HS-5 (cell line): Measurements from ENCODE around the gene TIMD4.

Experiments
- DNase-seq: peaks from one replicate; pipeline ENCODE4 v3.0.0-alpha.2; 2012; ENCODE audit warnings: low read depth

Gene TIMD4

DNA sequence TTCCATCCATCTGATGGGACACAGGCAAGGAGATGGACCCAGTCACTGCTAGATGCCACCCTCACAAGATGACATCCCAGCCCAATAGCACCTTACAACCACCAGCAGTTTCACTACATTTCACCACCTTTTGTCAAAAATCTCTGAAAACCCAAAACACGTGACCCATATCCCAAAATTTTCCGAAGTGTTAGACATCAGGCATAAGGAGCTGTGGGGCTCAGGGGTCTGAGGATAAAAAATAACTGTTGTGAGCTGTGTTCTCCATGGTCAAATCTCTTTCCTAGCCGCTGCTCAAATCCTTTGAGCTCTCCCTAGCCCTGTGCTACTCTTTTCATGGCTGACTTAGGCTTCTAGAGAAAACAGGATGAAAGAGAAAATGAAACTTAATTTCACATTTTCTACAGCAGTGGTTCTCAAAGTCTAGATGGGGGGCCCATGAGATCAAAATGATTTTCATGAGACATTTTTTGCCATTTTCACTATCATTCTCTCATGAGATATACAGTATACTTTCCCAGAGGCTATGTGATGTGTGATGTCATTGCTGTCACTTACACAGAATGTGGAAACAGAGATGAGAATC is 40.7 kb downstream of the TIMD4 start:
- no peak for DNase-seq

DNA sequence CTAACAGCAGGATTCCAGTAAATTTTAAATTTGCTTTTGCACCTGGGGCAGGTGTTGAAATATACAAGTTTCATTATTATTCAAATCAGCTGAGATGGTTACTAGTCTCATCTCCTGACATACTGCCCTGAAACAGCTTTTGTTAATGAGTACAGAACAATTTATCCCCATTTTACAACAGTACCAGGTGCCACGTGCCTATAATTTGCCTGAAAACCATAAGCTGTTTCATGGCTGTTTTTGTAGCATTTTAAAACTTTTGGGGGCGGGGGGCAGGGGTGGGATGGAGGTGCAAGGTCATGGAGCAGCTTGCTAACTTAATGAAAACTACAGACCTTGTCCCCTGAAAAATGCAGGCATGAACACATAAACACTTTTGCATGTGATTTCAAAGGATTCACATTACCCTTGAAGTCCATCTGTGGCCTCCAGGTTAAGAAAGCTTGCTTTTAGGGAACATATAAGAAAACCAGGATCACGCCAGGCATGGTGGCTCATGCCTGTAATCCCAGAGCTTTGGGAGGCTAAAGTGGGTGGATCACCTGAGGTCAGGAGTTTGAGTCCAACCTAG is 42.1 kb downstream of the TIMD4 start:
- no peak for DNase-seq

DNA sequence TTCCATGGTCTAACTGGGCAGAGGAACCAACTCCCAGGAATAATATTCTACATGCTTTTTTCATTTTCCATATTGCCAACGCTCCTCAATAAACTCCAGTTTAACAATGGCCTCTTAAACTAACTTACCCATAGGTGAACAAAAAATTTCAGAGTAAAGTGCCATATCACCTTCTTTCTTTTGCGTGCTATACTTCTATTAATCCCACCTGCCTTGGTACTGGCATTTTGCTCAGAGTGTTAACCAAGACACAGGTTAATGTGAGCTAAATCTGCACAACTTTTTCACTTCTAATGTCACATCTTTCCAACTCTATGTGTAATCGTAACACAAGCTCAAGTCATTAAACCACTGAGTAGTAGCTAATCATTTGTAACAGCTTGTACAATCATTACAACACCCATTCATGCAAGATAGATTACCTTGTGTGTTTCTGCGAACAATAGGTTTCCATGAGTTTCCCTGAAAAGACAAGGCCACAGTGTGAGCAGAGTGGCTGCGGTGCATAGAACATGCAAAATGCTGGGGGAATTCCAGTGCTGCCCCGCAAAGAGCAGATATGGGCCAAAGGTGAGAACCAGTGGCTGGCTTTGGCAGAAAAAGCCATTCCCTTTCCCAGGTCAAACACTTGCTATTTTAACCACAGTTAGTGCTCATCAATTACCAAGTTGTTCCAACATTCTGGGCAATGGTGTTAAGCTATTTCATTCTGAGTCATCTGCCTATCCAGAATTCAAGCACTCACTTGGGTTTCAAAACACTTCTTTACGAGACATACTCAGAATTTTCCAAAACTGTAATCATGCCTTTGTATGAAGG is 42.8 kb downstream of the TIMD4 start:
- DNase-seq, result no peak

DNA sequence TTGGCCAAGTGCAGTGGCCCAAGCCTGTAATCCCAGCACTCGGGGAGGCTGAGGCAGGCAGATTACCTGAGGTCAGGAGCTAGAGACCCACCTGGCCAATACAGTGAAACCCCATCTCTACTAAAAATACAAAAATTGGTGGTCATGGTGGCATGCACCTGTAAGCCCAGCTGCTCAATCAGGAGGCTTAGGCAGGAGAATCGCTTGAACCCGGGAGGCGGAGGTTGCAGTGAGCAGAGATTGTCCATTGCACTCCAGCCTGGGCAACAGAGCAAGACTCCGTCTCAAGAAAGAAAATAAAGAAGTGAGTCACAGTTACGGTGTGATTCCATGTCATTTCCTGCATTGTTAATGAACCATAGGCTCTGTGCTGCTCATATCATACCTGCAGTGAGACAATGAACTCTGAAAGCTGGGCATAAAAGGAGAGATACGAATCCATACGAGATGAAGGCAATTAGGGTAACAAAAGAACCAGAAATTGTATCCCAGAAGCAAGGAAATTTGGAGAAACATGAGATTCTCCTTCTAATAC is 44.6 kb downstream of the TIMD4 start:
- no peak for DNase-seq

DNA sequence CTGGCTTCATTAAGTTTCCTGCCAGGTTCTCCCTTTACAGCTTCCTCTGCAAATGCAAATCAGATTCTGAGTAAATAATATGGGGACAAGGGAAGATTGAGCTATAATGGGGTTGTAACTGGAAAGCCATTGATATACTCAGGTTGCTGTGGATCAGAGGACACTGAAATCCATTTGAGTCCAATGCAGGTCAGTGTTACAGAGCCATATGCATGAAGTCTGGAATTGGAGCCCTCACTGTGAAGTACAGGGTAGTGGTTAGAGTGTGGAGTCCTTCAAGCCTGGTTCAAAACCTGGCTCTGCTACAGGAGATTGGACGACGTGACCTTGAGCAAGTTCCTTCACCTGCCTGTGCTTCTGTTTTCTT is 48.7 kb downstream of the TIMD4 start:
- no peak for DNase-seq

DNA sequence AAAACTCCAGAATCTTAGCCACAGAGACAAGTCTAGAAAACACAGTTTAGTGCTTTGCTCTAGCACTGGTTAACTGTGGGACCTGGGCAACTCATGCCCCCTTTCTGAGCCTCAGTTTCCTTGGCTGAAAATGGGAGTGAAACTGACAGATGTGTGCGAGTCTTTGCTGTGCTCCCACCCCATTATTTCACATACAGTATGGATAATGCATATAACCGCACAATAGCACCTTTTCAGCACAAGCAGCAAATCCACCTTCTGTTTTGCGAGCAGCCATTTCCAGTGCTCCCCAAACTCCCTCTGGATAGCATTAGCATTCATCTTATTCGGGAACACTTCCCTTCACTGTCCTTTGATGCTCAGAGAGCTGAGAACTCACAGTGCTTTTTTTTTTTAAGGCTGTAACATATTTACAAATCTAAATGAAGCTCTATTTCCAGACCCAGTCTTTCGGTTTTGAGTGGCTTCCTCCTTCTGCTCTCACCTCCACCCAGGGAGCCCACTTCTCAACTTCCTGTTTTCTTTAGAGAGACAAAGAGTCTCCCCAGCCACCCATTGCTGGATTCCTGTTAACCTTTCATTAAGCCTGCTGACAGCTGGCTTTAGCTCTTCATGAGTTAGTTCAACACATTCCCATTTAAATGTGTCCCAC is 49.2 kb downstream of the TIMD4 start:
- no peak for DNase-seq

DNA sequence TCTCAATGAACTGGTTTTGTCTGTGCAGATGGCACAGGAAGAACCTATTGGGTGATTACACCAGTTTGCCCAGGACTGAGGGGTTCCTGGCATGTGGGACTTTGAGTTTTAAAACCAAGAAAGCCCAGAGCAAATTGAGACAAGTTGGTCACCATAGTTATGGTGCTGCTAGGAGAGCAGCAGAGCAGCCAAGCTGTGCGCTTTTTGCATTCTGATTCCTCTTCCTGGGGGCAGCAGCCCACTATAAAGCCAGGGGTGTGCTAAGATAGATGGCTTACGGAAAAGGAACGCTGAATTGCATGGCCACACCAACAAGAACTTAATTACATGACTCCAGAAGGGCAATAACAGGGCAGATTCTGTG is 49.7 kb downstream of the TIMD4 start:
- DNase-seq, result no peak

DNA sequence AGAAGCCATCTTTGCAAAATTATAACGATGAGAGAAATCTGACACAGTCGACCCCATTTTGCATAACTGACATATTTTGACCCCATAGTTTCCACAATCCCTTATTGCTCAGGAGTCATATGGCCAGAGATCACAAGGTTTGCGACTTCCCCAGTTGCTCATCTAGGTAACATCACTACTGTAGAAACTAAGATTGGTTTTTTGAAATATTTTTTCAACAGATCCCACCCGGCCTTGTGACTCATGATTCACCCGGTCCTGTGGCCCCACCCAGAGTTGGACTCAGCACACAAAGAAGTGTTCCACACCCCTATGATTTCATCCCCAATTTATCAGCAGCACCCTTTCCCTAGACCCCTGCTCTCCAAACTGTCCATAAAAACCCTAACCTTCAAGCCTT is 50.2 kb downstream of the TIMD4 start:
- no peak for DNase-seq

DNA sequence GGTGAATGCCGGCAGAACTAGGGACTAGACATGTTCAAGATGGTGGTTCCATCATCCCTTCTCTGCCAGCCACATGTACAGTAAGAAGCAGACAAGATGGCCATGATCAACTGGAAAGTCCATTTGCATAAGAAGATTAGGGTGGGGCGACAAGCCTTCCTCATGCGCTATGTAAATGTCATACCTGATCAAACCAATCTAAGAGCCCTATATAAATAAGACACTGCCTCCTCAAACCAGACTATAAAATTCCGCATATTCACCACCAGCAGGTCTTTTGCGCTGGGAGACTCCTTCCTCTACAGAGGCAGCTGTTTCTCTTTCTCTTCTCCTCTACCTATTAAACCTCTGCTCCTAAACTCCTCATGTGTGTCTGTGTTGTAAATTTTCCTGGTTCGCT is 53.8 kb downstream of the TIMD4 start:
- no peak for DNase-seq

DNA sequence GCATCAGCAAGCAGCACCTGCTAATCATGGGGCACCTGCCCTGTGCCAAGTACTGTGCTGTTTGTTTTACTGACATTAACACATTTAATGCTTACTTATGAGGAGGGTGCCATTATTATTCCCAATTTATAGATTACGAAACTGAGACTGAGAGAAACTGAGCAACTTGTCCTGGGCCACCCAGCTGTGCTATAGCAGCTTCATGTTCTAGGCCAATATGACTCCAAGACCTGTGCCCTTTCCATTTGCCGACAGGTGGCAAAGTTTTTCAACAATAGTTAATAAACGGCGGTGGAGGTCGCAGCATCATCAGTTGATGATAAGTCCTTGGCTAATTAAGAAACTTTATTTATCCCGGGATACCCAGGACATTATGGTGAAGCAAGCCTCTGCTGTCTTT is 55.4 kb downstream of the TIMD4 start:
- DNase-seq, result no peak

DNA sequence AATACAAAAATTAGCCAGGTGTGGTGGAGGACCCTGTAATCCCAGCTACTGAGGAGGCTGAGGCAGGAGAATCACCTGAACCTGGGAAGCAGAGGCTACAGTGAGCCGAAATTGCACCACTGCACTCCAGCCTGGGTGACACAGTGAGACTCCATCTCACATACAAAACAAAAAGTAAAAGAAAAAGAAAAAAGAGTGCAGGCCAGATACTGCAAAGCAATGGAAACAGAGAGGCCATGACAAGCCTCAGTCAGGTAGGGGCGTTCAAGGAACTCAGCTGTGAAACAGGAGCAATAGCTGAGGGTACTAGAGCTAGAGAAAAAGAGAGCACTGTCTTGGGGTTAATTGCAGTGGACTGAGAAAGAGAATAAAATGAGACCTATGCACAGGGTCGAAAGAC is 56.2 kb downstream of the TIMD4 start:
- DNase-seq, result no peak

DNA sequence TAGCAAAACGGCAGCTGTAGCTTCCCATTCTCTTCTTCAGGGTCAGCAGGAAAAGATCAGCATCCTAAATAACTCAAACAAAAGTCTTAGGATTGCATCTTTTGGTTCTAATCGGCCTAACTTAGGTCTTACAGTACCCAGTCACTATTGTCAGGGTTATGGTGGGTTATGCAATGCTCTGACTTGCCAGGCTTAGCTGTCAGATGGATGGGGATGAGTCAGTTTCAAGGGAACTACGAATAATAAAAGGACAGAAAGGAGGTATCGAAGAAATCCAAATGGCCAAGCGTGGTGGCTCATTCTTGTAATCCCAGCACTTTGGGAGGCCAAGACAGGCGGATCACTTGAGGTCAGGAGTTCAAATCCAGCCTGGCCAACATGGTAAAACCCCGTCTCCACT is 66.5 kb downstream of the TIMD4 start:
- DNase-seq, result no peak

DNA sequence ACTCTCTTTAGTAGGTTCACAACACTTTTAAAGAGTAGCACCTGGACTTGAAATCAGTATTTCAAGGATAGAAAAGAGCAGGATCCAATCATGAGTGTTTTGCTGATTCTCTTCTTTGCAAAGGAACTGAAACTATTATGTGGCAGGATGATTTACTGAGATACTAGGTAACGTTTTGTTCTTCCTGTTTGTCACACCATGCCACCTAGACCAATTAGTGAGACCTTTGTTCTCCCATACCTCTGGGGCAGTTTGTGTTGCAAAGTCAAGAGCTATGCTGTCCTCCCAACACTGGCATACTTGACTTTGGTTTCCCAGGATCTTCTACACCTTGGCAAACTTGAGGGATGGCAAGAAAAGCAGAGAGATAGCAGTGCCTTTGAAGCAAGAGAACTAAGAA is 69.5 kb downstream of the TIMD4 start:
- no peak for DNase-seq

DNA sequence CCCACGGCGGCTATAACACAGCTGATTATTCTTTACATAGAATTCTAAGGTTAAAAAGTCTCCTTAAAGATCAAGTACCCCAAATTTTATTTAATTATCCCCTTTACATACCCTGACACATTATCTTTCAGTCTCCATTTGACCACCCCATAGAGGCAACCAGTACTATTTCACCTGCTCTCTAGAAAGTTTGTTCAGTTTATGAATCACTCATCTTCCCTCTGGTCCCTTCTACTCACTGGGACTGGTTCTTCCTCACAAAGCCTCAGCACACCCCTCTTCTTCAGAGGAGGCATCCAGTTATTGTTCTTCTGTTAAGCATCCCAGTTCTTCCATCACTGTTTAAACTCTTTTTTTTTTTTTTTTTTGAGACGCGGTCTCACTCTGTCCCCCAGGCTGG is 70.2 kb downstream of the TIMD4 start:
- DNase-seq, result no peak

DNA sequence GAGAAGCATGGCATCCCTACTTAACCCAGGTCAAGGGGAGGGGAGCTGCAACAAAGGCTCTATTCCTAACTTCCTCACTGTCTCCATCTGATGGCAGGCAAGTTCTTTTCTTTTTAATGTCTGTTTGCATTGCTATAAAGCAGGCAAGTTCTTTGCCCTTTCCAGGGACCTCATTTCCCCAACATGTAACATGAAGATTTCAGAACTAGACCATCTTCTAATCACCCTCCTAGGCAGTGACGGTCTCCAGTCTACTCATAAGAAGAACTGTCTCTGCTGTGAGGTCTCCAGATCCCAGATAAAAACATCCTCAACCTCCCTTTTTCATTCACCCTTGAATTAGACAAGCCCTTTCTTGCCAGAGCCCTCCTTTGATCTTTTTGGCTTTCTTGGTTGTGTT is 70.8 kb downstream of the TIMD4 start:
- DNase-seq, result no peak

DNA sequence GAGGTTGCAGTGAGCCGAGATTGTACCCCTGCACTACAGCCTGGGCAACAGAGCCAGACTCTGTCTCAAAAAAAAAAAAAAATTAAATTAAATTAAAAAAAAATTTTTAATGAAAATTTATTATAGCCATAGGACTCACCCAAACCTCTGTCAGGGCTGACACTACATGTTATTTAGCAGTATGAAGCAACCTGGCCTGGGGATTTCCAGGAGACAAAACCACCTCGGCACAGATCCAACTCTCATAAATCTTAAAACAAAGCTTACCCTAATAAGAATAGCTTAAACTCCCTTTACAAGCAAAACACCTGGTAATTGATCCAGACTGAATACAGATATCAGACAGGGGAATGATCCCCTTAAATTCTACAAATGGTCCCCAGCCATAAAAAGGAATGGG is 74.5 kb downstream of the TIMD4 start:
- DNase-seq, result no peak

DNA sequence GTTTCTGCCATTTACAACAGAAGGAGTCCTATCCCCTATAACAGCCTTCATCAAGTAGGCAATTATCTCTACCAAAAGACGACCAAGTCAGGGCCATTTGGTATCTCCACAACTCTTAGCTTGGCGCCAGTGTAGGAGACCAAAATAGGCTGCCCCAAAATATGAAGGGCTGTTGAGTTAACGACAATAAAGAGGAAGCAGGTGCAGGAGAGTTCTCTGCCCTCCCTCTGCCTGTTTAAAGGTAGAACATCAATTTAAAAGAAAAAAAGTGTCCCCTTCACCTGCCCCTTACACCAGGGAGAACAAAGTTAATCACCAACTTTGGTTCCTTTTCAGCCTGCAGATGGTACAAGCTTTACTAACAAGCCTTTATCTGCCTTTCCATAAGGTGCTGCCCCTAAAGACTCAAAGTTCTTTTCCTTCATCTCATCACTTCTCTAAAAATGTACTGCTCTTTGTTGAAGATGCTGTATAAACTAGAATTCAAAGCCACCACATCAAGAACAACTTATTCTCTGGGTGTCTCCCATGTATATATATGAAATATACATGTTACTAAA is 79.6 kb downstream of the TIMD4 start:
- DNase-seq, result no peak

DNA sequence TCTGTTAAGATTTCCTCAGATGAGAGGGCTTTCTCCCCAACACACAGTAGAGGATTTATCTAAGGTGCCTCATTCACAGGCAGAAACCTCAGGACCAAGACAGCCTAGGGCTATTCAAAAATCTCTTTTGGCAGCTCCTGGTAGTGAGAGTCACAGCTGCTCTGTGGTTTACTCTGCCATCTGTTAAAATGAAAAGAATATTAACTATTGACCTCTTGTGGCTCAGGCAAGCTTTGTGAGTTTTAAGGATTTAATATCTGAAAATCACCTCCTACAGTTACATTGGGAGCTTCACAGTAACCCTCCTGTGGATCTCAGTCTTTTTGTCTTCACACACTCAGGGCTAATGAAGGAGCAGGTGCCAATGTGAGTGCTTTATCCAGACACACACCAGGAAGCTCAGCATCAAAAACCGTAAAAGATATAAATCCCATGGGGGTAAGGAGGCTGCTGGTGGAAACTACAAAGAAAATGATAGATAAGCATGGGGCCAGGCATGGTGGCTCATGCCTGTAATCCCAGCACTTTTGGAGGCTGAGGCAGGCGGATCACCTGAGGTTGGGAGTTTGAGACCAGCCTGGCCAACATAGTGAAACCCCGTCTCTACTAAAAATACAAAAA is 83.3 kb downstream of the TIMD4 start:
- no peak for DNase-seq

DNA sequence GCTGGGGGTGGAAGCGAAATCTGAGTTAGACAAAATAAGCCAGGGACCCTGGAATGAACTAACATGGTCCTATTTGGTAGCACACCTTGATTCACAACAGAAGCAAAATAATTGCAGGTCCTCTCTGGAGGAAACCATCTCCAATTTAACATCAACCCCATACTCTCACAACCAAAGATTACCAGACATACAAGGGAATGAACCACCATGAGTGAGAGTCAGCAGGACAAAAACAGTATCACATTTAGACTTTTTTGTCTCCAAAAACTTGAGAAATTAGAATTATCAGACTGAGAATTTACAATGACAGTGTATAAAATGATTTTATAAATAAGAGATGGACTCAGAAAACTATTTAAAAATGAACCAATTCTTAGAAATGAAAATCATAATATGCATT is 91.8 kb downstream of the TIMD4 start:
- no peak for DNase-seq

DNA sequence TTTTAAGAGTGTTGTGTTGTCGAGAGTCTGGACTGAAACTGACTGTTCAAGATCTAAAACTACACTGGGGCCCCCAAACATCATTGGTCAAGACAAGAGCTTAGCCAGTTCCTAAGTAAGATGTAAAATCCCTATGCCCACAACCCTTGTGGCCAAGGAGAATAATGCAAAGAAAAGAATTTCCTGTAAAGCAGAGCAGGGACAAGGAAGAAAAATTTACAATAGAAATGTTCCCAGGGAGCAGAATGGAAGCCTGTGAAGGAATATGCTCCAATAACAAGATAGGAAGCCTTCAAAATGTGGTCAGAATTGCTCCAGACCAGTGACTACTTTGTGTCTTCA is 92.6 kb downstream of the TIMD4 start:
- no peak for DNase-seq
